Natural killer cell treated with Interleukin-12 subunit alpha and Interleukin-12 subunit beta and Interleukin-15 and Interleukin-18, amount 100 ng/mL, for 72 hours (primary cell): ENCODE measurements around the gene SDHB. TPM values are rescaled to one million over a fixed set of nuclear protein-coding genes. Genes with fewer than 3 reads are reported as not detected.

Experiments
- ATAC-seq, 2 donors: fragments of 150-1000 bp; cut with Tn5 transposase in 1 of 2; sonication (Bioruptor Pico), chemical (Tn5 transposase) in 1 of 2; 2 replicates each; pipeline ENCODE4 v1.10.0; 2021
- DNase-seq: peaks from one replicate; pipeline ENCODE4 v3.0.0; 2022; ENCODE audit warnings: low spot score
- H3K27ac Mint-ChIP-seq, 2 donors: 1 replicate in 1 of 2; 2 replicates in 1 of 2; pipeline ENCODE4 v1.8.0; 2022; ENCODE audit warnings: mixed read lengths in 2 of 2, mild to moderate bottlenecking in 1 of 2, moderate library complexity in 1 of 2
- H3K27me3 Mint-ChIP-seq, 2 donors: 1 replicate in 1 of 2; 2 replicates in 1 of 2; pipeline ENCODE4 v1.8.0; 2022; ENCODE audit warnings: mixed read lengths in 2 of 2
- H3K36me3 Mint-ChIP-seq: one replicate; pipeline ENCODE4 v1.8.0; 2022; ENCODE audit warnings: mixed read lengths
- H3K4me1 Mint-ChIP-seq, 2 donors: 1 replicate in 1 of 2; 2 replicates in 1 of 2; pipeline ENCODE4 v1.8.0; 2022; ENCODE audit warnings: low read depth in 2 of 2, mixed read lengths in 2 of 2, mild to moderate bottlenecking in 1 of 2
- H3K4me3 Mint-ChIP-seq: one replicate; pipeline ENCODE4 v1.8.0; 2022; ENCODE audit warnings: mixed read lengths
- H3K9me3 Mint-ChIP-seq: 2 replicates; pipeline ENCODE4 v1.8.0; 2022; ENCODE audit warnings: mixed read lengths
- total RNA-seq, 2 donors: library from RNA; stranded (reverse); gene quantifications; one replicate each; pipeline ENCODE4 v1.2.3, GENCODE V29; 2022

SDHB gene
- total RNA-seq, 2 donors from 2014 or later, result 92.1 to 106 TPM

DNA sequence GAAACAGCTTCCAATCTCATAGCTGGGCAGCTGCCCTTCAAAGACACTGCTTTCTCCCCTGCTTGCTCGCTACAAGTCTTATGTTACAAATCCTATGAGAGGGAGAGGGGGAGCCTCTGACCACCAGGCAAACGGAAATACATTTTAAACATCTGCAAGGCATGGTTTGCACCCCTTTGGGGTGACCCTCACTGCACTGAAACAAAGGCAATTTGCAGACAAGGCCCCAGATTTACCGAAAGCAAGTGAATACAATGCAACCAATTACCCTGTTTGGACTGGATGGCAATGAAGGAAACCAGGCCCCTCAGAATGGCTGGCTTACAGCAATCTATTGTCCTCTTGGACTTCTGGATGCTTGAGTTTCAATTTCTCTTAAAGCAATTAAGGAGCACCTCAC lies 30.3 kb downstream of the SDHB start:
- Mint-ChIP-seq H3K36me3 (peaks cover 37% of the 10 kb centered on the region), H3K27me3 (no peaks in the 10 kb centered on the region), H3K4me1 (peaks cover 0 to 8% of the 10 kb centered on the region in 2 donors), H3K9me3 (no peaks in the 10 kb centered on the region), H3K4me3 (no peak overlapping the region), H3K27ac (no peak overlapping the region)
- no peak for ATAC-seq
- no peak for DNase-seq

- H3K27ac Mint-ChIP-seq, result no peak overlapping the region
- peaks cover 0 to 8% of the 10 kb centered on the region in 2 donors for H3K4me1 Mint-ChIP-seq
- no peaks in the 10 kb centered on the region for H3K27me3 Mint-ChIP-seq
- no peak overlapping the region for H3K4me3 Mint-ChIP-seq
- no peaks in the 10 kb centered on the region for H3K9me3 Mint-ChIP-seq
- ATAC-seq, result no peak
- DNase-seq, result no peak
- peaks cover 33% of the 10 kb centered on the region for H3K36me3 Mint-ChIP-seq
These were observed 30.7 kb downstream of the SDHB start for GRCh38 chr1:17023102-17023501.

- Mint-ChIP-seq H3K27ac (no peak overlapping the region), H3K27me3 (no peaks in the 10 kb centered on the region), H3K36me3 (peaks cover 26% of the 10 kb centered on the region), H3K4me1 (peaks cover 0 to 8% of the 10 kb centered on the region in 2 donors), H3K9me3 (no peaks in the 10 kb centered on the region), H3K4me3 (no peak overlapping the region)
- DNase-seq (no peak), ATAC-seq (no peak)
These were observed 31.9 kb downstream of the SDHB start for GRCh38 chr1:17021896-17022295.

DNA sequence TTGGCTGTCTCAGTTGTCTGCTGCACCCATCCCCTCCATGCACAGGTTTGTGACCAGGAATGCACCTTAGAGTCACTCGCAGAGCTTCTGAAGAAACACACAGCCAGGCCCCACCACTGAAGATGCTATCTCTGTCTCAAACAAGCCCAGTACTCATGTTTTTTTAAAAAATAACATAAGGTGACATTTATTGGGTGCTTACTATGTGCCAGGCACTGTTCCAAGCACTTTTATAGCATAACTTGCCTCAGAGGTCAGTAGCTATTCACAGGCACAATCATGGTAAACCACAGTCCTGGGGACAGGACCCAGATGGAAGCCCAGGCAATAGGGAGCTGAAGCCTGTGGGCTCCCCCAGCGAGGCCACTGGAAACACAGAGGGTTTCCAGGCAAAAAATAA lies 33.3 kb downstream of the SDHB start:
- H3K9me3 Mint-ChIP-seq, result no peaks in the 10 kb centered on the region
- no peak for DNase-seq
- no peaks in the 10 kb centered on the region for H3K27me3 Mint-ChIP-seq
- H3K27ac Mint-ChIP-seq, result no peak overlapping the region
- H3K4me1 Mint-ChIP-seq, result peaks cover 0 to 8% of the 10 kb centered on the region in 2 donors
- H3K4me3 Mint-ChIP-seq, result no peak overlapping the region
- peaks cover 26% of the 10 kb centered on the region for H3K36me3 Mint-ChIP-seq
- ATAC-seq, result no peak

DNA sequence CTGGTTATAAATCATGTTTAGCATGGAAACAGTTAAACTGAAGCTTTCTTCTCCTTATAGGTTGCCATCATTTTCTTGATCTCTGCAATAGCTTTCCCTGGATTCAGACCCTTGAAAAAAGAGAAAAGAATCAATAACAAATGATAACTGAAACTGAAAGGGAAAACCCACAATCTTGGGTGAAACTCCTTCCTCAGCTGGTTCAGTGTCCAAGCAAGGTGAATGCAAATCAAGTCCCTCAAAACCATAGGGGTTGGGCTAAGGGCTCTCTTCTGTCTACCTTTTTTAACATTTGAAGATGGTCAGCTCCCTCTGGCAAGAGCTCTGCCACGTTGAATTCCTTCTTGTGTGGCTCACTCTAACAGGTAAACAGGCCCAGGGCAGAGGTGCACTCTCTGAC lies 35.0 kb downstream of the SDHB start:
- H3K4me1 Mint-ChIP-seq, result peaks cover 0 to 8% of the 10 kb centered on the region in 2 donors
- no peak overlapping the region for H3K4me3 Mint-ChIP-seq
- no peaks in the 10 kb centered on the region for H3K27me3 Mint-ChIP-seq
- H3K9me3 Mint-ChIP-seq, result no peaks in the 10 kb centered on the region
- ATAC-seq (no peak), DNase-seq (no peak)
- peak overlapping the region; percentile 22 to 66 for H3K27ac Mint-ChIP-seq
- H3K36me3 Mint-ChIP-seq, result peaks cover 18% of the 10 kb centered on the region

GRCh38 chr1:17017435-17017834 lies 36.4 kb downstream of the SDHB start:
- H3K4me1 Mint-ChIP-seq, result peaks cover 0 to 8% of the 10 kb centered on the region in 2 donors
- ATAC-seq, result no peak
- no peaks in the 10 kb centered on the region for H3K27me3 Mint-ChIP-seq
- H3K27ac Mint-ChIP-seq, result no peak overlapping the region
- no peaks in the 10 kb centered on the region for H3K9me3 Mint-ChIP-seq
- no peak overlapping the region for H3K4me3 Mint-ChIP-seq
- H3K36me3 Mint-ChIP-seq, result peaks cover 7% of the 10 kb centered on the region
- DNase-seq, result no peak

DNA sequence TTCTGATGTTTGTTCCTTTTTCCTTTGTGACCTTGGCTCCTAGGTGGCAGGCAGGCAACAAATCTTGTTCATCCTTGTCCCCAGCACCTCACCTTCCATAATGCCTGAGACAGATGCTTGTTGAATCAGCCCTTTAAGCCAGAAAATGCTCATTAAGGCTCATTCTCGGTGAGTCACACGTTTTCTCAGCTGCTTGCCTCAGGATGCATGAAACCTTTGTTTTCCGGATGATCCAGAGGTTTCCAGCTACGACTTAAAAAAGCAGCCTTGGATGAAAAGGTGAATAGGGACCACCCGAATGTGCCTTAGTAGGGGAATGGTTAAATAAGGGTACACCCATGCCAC lies 37.5 kb downstream of the SDHB start:
- Mint-ChIP-seq H3K27ac (no peak overlapping the region), H3K27me3 (no peaks in the 10 kb centered on the region), H3K4me1 (peaks cover 4 to 11% of the 10 kb centered on the region in 2 donors), H3K36me3 (peaks cover 7% of the 10 kb centered on the region), H3K9me3 (no peaks in the 10 kb centered on the region), H3K4me3 (no peak overlapping the region)
- DNase-seq (no peak), ATAC-seq (no peak)

DNA sequence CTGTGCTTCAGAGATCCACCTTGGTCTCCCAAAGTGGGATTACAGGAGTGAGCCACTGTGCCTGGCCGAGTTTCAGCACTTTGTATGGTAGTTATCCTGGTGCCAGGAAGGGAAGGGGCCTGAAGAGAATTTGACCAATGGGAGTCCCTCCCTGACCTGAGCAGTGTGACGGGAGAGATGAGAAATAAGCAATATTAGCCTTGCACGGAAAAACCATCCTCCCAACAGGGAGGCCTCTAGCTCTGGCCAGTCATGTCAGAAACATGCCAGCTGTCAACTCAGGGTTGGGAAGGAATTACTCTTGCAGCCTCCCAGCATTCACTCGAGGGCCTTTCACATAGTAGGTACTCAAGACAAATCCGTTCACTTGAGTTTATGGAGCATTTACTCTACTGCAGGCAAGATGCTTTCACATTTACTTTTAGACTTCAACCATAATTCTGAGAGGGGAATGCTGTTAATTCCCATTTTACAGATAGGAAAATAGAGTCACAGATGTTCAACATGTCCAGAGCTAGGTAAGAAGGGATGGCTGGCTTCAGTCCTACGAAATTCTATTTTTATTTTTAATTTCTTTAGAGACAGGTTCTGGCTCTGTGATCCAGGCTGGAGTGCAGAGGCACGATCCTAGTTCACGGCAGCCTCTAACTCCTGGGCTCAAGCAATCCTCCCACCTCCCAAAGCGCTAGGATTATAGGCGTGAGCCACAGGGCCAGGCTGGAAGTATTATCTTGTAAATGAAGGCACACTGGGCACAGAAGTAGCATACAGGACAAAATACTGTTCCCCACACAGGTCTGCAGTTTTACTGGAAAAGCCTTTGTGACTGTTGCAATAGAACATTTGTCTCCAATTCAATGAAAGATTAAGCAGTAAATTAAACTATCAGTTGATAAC lies 38.9 kb downstream of the SDHB start:
- H3K4me1 Mint-ChIP-seq, result peaks cover 10 to 16% of the 10 kb centered on the region in 2 donors
- DNase-seq (no peak), ATAC-seq (no peak)
- H3K4me3 Mint-ChIP-seq, result no peak overlapping the region
- H3K27me3 Mint-ChIP-seq, result no peaks in the 10 kb centered on the region
- H3K27ac Mint-ChIP-seq, result no peak overlapping the region
- peaks cover 7% of the 10 kb centered on the region for H3K36me3 Mint-ChIP-seq
- H3K9me3 Mint-ChIP-seq, result no peaks in the 10 kb centered on the region

DNA sequence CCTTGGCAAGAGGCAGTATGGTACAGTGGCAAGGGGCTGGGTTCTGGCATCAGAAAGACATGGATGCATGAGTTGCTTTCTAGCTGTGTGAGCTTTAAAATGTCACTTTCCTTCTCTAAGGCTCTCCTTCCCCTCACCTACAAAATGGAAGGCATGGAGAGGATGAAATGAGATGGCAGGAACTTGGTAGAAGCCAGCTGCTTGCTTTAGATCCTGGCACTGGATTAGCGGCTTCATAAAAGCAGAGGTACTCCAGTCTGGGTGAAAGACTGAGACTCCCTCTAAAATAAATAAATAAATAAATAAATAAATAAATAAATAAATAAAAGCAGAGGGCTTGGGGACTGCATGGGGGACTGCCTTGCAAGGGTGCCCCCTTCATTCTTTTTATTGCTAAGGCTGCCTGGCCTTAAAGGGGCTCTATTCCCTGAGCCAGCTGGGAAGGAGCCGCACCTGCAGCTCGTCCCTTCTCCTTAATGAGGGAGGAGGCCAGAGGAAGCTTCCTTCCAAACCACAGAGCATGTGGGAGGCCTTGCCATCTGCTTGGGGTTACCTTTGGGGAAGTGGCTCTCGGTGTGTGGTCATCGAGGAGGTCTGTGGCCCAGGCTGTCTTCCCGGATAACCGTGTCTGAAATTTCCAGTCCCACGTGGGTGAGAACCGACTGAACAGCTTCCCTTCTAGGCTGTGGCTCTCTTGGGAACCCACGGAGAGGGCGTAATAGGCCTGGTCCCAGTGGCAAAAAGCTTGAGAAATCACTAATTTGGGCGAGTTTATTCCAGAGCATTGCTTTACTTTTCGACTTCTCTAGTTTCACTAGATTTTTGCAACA lies 40.1 kb downstream of the SDHB start:
- ATAC-seq (no peak), DNase-seq (no peak)
- Mint-ChIP-seq H3K27me3 (no peaks in the 10 kb centered on the region), H3K36me3 (no peaks in the 10 kb centered on the region), H3K4me3 (no peak overlapping the region), H3K27ac (no peak overlapping the region), H3K4me1 (peaks cover 10 to 14% of the 10 kb centered on the region in 2 donors), H3K9me3 (no peaks in the 10 kb centered on the region)

DNA sequence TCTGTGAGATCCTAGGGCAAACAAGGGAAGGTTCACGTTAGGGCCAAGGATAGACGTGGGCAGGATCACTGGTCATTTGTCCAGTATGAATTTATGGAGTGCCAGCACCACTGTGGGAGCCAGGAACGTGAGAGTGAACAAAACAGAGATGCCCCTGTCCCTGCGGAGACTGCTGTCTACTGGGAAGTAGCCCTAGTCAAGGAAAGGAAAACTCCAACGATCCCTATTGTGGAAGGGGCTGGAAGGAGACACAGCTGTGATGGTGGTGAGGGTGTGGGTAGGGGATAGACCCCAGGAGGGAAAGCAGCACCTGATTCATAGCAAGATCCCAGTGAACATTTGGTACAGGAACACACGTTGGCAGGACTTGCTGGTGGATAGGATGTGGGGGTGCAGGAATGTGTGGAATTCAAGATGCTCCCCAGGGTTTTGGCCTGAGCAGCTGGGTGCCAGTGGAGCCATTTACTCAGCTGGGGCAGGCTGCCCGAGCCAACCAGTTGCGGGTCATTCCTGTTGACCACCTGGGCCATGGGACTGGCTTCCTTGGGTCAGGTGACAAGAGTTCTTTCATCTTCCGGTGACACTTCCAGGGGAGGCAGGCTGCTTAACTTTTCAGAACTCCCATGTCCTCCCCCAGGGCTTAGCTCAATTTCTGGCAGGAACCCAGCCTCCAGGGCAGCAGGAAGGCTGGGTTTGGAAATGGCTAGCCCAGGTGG lies 40.9 kb downstream of the SDHB start:
- no peak overlapping the region for H3K27ac Mint-ChIP-seq
- no peak overlapping the region for H3K4me3 Mint-ChIP-seq
- peaks cover 10 to 14% of the 10 kb centered on the region in 2 donors for H3K4me1 Mint-ChIP-seq
- no peaks in the 10 kb centered on the region for H3K36me3 Mint-ChIP-seq
- no peaks in the 10 kb centered on the region for H3K9me3 Mint-ChIP-seq
- H3K27me3 Mint-ChIP-seq, result no peaks in the 10 kb centered on the region
- no peak for DNase-seq
- ATAC-seq, result no peak

GRCh38 chr1:17011439-17012307 lies 42.2 kb downstream of the SDHB start, which contains the start of gene ATP13A2:
ATP13A2 (minus strand) TSS chr1:17011928; CDS start chr1:17011738, 190 bp downstream.
- Mint-ChIP-seq H3K36me3 (no peaks in the 10 kb centered on the region), H3K4me3 (peak within 1 kb of the TSS; percentile 74), H3K27me3 (no peaks in the 10 kb centered on the region), H3K4me1 (peaks cover 10 to 14% of the 10 kb centered on the region in 2 donors), H3K27ac (peak within 1 kb of the TSS in 1 of 2 donors; percentile 77), H3K9me3 (no peaks in the 10 kb centered on the region)
- DNase-seq, result peak; percentile 88
- peak; percentile 99 for ATAC-seq

DNA sequence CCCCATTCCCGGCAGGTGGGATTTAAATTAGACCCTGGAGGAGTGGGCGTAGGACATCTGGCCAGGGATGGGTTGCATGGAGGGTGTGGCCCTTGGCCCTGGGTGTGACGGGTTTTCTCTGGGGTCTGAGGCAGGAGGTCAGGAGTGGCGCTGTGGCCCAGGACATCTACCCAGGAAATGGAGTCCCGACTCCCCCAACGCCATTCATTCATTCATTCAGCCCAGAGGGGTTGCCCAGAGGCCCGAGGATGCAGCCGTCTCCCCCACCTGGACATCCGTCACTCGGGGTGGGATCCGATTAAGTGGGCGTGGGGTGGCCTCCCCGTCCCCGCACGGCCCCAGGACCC lies 42.8 kb downstream of the SDHB start:
- H3K27ac Mint-ChIP-seq, result peak overlapping the region in 1 of 2 donors; percentile 77
- H3K4me1 Mint-ChIP-seq, result peaks cover 10 to 14% of the 10 kb centered on the region in 2 donors

DNA sequence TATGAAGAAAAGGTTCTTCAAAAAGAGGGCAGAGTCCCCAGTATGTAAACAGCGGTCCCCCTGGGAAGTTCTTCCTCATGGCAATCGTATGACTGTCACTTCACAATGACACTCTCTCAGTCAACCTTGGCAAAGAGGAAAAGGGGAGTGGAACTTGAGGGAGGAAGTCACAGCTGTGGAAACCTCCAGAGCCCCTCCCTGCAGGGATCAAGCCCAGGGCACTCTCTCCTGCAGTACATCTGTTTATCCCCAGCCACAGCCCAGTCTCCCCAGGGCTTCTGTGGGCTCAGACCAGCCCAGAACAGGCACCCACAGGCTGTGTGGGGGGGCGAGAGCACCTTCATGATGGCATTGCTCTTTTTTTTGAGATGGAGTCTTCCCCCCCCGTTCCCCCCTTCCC lies 44.1 kb downstream of the SDHB start:
- DNase-seq (no peak), ATAC-seq (no peak)
- H3K27ac Mint-ChIP-seq, result peak overlapping the region in 1 of 2 donors; percentile 77
- no peak overlapping the region for H3K4me3 Mint-ChIP-seq
- H3K27me3 Mint-ChIP-seq, result no peaks in the 10 kb centered on the region
- H3K9me3 Mint-ChIP-seq, result no peaks in the 10 kb centered on the region
- peaks cover 10 to 14% of the 10 kb centered on the region in 2 donors for H3K4me1 Mint-ChIP-seq
- no peaks in the 10 kb centered on the region for H3K36me3 Mint-ChIP-seq

More for the DNA sequence above, 42.8 kb downstream of the SDHB start:
- Mint-ChIP-seq H3K36me3 (no peaks in the 10 kb centered on the region), H3K27me3 (no peaks in the 10 kb centered on the region), H3K4me3 (peak overlapping the region; percentile 74), H3K9me3 (no peaks in the 10 kb centered on the region)
- no peak for ATAC-seq
- no peak for DNase-seq
